Fibroblast of skin of left quadriceps (primary cell): ENCODE results near the gene INHBC.
A peak's percentile ranks its signal among the peaks of the same experiment; 100 is the strongest.
"Not testable (repeated sequence)": the region's sequence is repeated elsewhere in the genome, so short reads cannot be mapped to it uniquely, and the experiment has no call there.

Experiments
- DNase-seq, 2 experiments: peaks; one replicate each; pipeline ENCODE4 v3.0.0-alpha.2; 2013; ENCODE audit warnings: low read depth in 2 of 2

The INHBC gene

DNA sequence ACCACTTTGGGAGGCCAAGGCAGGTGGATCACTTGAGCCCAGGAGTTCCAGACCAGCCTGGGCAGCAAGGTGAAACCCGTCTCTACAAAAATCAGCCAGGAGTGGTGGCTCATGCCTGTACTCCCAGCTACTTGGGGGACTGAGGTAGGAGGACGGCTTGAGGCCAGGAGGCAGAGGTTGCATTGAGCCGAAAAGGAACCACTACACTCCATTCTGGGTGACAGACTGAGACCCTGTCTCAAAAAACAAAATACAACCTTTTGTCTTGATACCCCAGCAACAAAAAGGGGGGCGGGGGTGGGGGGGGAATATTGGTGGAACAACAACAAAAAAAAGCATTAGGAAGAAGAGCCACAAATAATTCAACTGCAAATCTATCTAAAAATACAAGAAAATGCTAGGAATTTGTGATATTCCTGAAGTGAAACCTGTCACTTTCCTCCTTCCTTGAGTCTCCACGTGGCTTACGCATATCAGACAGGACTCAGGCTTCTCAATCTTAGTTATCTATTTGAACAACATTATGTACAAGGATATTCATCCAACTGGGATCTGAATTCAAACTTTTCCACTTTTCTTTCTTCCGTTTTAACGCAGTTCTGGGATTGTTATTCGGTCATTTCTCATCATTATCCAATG is 5.0 kb upstream of the INHBC start:
- no peak for DNase-seq

DNA sequence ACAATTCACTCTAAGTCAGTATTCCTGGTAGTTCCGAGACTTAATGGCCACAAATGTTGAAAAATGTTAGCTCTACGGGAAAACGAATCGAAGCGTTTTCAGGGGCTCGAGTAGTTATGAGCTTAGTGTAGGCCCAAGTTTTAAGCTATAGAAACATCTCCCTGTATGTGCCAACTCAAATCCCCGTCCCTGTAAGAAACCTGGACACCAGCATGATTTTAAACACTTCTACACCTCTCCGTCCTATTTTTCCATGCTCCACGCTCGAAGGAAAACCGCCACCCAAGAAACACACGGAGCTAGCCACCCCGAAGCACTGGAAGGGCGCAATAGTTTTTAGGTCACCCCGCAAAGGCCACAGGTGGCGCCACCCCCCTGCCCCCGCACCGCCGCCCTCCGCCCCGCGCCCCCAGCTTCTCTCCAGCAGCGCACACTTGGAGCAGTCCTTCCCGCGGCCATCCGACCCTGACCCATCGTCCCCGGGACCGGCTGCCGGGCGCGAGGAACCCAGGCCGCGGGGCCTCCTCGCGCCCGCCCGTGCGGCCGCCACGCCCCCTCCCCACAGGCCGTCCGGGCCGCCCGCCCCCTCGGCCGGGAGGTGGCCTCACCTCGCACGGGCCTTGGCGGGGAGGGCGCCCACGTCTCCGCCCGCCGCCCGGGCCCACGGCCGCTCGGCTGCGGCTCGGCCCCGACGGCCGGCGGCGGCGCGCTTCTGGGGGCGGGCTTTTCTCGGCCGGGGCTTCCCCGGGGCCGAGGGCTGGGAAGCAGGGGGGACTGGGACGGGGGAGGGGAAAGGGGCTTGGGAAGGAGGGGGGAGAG is 4.3 kb upstream of the INHBC start:
- no peak for DNase-seq

DNA sequence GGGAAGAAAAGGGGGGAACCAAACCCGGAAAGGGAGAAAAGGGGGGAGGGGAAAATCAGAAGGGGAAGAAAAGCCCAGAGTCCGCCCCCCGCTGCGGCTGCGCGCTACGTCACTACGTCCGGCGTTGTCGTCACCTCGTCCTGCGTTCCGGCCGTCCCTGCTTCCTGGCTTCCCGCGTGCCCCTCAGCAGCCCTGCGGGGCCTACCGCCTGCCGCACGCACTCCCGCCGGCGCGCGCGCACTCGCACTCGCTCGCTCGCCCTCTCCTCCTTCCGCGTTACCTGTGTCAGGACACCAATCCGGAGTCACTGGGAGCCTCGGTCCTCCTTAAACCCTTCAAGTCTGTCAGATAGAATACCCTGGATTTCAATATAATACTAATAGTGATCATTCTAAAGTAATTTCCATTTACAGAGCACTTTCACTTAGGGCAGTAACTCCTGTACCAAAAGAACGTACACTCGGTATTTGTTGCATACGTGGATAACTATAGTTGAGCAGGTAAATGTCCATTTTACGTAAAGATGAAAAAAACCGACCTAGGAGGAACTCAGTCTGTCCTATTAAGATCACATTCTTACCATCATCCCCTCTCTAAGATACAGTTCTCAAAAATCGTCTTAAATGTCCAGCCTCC is 3.5 kb upstream of the INHBC start, which contains the start of gene R3HDM2:
TSS of gene R3HDM2 (minus strand) at position 113 of the 636 bp plus-strand sequence. CDS start 120,615 bp downstream, outside the sequence.
- DNase-seq = peak; percentile 88

DNA sequence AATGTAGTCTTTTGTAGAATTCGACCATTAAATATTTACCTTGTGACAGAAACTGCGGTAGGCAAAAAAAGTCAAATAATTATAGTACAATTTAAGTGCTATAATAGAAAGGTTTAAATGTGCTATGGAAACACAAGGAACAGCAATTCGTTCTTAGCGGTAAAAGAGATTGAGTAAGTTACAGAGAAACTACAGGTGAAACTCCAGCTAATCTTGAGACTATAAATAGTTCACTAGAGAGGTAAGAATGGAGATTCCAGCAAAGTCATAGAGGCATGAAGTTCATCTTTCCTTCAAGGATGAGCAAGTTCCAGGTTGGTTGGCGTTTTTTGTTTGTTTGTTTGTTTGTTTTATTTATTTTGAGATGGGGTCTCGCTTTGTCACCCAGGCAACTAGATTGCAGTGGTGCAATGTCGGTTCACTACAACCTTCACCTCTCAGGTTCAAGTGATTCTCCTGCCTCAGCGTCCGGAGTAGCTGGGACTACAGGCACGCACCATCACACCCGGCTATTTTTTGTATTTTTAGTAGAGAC is 2.9 kb upstream of the INHBC start:
- DNase-seq = no peak

DNA sequence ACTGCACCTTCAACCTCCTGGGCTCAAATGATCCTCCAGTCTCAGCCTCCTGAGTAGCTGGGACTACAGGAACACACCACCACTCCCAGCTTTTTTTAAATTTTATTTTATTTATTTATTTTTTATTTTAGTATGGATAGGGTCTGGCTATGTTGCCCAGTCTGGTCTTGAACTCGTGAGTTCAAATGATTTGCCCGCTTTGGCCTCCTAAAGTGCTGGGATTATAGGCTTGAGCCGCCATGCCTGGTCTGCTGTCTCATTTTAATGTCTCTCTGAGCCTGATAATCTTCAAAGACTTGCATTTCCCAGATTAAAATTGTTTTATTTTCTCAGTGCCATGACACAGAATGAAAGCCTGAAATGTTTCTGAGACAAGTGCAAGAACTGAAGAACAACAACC is 1.2 kb upstream of the INHBC start:
- no peak for DNase-seq

DNA sequence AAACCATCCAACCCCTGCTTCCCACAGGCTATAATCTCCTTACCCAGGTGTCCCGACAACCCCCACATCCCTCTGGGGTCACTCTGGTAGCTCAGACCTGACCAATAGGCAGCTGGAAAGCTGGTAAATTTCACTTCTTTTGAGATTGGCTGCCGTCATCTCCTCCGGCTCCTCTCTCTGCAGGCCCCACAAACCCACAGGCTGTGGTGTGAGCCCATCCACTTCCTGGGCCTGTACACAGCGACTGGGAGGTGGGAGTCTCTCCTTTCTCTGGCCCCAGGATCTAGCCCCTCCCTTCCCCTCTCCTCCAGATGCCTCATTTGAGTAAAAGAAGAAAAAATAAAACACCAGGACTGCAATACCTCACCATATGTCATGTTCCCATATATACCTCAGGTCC is 709 bp downstream of the INHBC start:
- DNase-seq = no peak

DNA sequence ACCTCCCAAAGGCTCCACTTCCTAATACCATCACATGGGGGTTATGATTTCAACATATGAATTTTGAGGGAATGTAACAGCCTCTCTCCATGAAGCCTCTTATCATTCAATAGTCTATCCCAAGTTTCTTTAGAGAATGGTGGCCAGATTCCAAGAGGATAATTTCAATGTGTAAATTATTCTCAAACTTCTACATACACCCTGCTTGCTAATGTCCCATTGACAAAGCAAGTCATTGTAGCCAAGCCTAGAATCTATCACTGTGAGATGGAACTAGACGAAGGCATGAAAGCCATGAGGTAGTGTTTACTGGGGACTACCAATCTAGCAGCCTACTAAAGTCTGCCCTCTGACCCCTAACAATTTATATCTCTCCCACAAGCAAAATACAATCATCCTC is 3.8 kb downstream of the INHBC start:
- DNase-seq = no peak

DNA sequence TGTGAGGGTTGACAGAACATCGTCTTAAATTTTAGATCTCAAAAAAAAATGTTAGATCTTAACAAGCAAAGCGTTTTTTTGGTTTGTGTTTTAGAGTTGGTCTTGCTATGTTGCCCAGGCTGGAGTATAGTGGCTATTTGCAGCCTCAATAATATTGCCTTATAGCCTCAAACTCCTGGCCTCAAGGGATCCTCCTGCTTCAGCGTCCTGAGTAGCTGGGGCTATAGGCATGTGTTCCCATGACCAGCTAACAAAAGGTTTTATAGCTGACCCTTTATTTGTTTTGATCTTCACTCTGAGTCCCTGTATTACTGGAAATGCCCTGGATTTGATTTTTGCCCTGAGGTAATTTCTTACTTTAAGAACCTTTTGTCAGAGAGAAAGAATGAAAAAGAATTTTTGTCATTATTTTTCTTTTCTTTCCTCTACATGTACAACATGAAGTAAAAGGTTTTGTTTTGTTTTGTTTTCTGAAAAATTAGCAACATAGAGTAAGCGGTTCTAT is 5.2 kb downstream of the INHBC start:
- DNase-seq = no peak

DNA sequence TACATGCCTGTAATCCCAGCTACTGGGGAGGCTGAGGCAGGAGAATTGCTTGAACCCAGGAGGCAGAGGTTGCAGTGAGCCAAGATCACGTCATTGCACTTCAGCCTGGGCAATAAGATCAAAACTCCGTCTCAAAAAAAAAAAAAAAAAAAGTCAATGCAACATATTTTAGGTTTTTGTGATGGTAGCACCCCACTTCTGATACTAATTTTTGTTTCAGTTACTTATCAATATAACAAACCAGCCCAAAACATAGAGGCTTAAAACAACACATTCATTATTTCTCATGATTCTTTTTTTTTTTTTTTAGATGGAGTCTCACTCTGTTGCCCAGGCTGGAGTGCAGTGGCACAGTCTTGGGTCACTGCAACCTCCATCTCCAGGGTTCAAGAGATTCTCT is 6.8 kb downstream of the INHBC start:
- DNase-seq = not testable (repeated sequence)

DNA sequence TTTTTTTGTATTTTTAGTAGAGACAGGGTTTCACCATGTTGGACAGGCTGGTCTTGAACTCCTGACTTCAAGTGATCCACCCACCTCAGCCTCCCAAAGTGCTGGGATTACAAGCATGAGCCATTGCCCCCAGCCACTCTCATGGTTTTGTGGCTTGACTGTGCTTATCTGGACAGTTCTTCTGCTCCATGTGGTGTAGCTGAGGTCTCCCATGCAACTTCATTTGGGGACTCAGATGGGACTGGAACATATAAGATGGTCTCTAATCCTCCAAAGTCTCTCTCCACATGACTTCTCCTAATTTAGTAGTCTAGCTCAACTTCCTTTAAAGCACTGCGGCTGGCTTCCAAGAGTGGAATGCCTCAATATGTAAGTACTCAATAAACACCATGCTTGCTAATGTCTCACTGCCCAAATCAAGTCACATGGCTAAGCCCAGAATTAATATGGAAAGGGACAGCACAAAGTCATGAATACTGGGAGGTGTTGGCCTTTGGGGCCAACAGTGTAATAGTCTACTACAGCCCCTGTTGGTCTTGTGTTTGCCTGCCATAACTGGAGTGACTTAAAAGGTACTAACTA is 7.4 kb downstream of the INHBC start:
- no peak for DNase-seq

DNA sequence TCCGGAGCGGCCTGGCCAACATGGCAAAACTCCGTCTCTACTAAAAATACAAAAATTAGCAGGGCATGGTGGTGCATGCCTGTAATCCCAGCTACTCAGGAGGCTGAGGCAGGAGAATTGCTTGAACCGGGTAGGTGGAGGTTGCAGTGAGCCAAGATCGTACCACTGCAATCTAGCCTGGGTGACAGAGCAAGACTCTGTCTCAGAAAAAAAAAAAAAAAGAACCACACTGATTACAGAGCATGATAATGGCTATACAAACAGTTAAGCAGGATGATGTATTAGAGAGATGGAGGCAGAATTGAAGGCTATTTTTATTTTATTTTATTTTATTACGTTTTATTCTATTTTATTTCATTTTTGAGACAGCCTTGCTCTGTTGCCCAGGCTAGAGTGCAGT is 9.8 kb downstream of the INHBC start:
- DNase-seq = not testable (repeated sequence)

DNA sequence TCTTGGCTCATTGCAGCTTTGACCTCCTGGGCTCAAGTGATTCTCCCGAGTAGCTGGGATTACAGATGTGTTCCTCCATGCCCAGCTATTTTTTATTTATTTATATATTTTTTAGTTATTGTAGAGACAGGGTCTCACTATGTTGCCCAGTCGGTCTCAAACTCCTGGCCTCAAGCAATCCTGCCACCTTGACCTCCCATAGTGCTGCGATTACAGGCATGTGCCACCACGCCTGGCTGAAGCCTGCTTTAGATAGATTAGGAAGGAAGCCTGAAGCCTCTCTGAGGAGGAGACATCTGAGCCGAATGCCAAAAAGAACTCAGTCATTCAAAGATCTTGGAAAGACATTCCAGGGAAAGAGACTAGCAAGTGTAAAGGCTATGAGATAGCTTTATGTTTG is 10.2 kb downstream of the INHBC start:
- no peak for DNase-seq

DNA sequence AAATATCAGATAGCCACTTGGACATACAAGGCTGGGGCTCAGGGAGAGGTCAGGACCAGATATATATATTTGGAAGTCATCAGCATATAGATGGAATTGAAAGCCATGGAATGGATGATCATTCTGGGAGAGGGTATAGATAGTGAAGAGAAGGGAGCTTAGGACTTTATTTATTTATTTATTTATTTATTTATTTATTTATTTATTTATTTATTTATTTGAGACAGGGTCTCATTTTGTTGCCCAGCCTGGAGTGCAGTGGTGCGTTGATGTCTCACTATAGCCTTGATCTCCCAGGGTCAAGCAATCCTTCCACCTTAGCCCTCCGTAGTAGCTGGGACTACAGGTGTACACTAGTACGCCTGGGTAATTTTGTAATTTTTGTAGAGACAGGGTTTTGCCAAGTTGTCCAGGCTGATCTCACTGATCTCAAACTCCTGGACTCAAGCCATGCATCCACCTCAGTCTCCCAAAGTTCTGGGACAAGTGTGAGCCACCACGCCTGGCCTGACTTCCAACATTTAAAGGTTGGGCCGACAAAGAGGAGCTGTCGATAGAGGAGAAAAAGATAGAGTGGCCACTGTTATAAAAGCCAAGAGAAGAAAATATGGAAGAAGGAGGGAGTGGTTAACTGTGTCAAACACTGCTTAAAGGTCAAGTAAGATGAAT is 11.8 kb downstream of the INHBC start:
- no peak for DNase-seq

DNA sequence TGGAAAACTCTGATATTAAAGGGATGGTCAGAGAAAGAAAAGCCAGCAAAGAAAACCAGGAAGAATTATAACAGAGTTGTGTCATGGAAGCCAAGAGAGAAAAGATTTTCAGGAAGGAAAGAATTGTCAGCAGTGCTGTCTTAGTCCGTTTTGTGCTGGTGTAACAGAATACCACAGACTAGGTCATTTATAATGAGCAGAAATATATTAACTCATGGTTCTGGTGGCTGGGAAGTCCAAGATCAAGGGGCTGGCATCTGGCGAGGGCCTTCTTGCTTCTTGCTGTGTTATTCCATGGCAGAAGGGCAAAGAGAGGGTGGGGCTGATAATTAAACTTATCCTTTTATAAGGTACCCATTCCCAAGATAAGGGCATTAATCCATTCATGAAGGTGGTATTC is 14.1 kb downstream of the INHBC start:
- no peak for DNase-seq

DNA sequence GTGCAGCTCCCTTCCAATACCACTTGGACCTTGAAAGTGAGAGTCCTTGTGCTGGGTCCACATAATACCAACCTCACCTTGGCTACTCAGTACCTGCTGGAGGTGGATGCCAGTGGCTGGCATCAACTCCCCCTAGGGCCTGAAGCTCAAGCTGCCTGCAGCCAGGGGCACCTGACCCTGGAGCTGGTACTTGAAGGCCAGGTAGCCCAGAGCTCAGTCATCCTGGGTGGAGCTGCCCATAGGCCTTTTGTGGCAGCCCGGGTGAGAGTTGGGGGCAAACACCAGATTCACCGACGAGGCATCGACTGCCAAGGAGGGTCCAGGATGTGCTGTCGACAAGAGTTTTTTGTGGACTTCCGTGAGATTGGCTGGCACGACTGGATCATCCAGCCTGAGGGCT is 14.8 kb downstream of the INHBC start:
- no peak for DNase-seq

DNA sequence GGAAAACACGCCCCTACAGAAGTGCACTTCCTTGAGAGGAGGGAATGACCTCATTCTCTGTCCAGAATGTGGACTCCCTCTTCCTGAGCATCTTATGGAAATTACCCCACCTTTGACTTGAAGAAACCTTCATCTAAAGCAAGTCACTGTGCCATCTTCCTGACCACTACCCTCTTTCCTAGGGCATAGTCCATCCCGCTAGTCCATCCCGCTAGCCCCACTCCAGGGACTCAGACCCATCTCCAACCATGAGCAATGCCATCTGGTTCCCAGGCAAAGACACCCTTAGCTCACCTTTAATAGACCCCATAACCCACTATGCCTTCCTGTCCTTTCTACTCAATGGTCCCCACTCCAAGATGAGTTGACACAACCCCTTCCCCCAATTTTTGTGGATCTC is 15.5 kb downstream of the INHBC start:
- no peak for DNase-seq

DNA sequence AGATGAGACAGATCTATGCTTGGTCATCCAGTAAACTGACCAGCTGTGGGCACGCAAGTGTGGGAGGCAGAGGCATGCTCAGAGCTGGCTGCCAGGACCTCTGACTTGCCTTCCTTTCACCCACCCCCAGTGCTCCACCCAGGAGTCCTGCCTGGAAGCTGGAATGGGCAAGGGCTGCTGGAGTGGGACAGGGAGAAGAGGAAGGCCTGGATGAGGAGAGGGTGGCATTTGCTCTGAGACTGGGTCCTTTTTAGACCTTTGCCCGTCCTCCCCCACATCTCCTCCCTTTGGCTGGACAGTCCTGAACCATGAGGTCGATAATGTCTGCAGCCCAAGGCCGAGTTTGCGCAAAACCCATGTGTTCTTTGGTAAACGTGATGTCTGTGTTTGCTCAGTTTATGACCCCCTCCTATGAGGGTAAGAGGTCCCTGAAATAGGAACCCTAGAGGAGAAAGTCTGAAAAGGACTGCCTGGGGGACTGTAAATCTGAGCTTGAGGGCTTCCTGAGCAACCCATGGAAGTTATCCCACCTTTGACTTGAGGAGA is 16.7 kb downstream of the INHBC start:
- no peak for DNase-seq

DNA sequence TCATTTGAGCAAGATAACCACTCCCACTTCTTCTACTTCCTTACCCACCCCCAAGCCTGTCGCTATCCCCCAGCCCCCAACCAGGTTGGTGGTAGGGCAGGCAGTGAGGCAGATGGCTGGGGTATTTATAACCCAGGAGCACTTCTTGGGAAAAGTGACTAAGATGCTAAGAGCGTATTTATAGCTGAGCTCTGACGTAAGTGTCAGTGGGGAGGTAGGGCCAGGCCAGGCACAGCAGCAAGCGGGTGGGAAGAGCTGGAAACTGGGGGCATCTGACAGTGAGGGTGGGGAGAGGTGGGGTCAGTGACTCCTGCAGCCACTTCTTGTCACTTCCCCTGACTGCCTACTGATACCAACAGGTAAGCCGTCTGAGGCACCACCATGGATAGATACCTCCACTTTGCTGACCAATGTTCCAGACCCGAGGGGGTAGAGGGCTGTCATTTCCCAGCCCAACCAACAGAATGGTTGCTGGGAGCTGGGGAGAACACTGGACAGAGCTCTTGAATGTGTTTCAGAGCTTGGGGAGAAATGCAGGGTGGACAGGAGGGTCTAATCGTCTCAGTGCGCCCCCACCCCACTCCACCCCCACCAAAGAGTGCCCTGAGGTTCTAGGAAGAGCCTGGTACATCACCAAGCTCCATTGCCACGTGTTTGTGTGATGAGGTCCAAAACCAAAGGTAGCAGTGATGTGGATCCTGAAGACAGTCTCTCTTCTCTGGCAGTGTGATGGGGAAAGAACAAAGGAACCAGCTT is 17.8 kb downstream of the INHBC start:
- DNase-seq = peak; percentile 85 to 88

DNA sequence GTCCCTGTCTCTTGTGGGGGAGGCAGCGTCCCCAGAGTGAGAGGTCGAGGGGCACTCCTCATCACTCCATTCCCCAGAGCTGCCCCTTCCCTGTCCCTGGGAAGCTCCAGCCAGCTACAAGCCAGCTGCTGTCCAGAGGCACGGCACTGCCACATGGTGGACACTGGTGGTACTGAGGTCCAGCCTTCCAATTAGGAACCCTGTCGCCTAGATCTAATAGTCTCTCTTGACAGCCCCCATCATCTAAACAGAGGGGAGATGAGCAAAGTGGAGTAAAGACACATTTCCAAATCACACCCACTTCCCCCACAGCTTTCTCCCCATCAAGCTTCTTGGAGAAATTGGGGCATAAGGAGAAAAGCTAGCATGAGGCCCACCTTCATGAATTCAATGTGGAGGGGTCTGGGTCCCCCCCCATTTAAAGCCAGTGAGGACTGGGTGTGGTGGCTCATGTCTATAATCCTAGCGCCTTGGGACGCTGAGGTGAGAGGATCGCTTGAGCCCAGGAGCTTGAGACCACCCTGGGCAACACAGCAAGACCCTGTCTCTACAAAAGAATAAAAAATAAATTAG is 18.4 kb downstream of the INHBC start:
- DNase-seq = peak; percentile 56 to 61

DNA sequence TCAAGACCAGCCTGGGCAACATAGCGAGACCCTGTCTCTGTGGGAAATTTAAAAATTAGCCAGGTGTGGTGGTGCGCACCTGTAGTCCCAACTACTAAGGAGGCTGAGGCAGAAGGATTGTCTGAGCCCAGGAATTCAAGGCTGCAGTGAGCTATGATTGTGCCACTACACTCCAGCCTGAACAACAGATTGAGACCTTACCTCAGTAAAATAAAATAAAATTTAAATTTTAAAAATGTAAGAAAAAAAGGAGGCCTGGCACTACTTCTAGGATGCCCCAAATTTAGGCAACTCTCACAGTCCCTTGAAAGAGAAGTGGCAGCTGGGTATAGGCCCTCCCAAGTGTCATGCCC is 19.6 kb downstream of the INHBC start:
- DNase-seq = no peak
